ENCODE data around the gene DDAH1. TPM values are rescaled to one million over a fixed set of nuclear protein-coding genes. Genes with fewer than 3 reads are reported as not detected.
A peak's percentile ranks its signal among the peaks of the same experiment; 100 is the strongest.

Gene DDAH1
- total RNA-seq, 1 donor from 2014 or later: 5.4 TPM

DNA sequence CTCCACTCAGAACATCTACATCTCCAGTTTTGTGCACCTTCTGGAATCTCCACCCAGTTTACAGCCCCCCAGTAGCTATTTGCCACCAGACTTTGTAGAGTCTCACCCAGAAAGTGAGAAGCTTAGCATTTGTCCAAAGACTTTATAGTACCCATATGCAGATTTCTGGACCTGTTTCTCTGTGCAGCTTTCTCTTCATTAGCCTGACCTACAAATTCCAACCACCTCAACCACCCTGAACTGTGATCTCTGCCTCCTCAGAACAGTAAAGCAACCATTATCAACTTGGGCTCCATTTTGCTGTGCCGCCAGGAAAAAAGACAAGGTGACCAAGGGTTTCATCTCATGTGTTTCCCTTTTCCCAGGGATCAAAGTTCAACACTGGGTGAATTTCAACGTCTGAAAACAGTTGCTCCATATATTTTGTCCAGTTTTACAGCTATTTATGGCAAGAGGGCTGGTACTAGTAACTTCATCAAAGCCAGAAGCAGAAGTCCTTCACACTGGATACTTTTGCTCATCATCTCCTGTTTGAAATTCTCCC lies 36.5 kb upstream of the DDAH1 start:
- Mint-ChIP-seq H3K4me1 (ENCODE audit: low read depth, unreplicated experiment) (no peaks in the 10 kb centered on the region), H3K27ac (ENCODE audit: unreplicated experiment) (no peak overlapping the region)

GRCh38 chr1:85496941-85497582 lies 32.1 kb upstream of the DDAH1 start:
- Mint-ChIP-seq H3K27me3 (ENCODE audit: unreplicated experiment) (peaks cover 1% of the 10 kb centered on the region), H3K27ac (ENCODE audit: unreplicated experiment) (no peak overlapping the region), H3K4me3 (ENCODE audit: unreplicated experiment) (no peak overlapping the region), H3K4me1 (ENCODE audit: low read depth, unreplicated experiment) (peaks cover 19% of the 10 kb centered on the region), H3K36me3 (ENCODE audit: unreplicated experiment) (no peaks in the 10 kb centered on the region), H3K9me3 (ENCODE audit: unreplicated experiment) (peaks cover 5% of the 10 kb centered on the region)
- no peak for DNase-seq
- TF ChIP-seq CTCF (IDR thresholded peaks at IDR 0.05; ENCODE audit: partially characterized antibody, unreplicated experiment): no peak

More for the DNA sequence above, 36.5 kb upstream of the DDAH1 start:
- Mint-ChIP-seq H3K4me3 (ENCODE audit: unreplicated experiment) (no peak overlapping the region), H3K9me3 (ENCODE audit: unreplicated experiment) (no peaks in the 10 kb centered on the region), H3K27me3 (ENCODE audit: unreplicated experiment) (peaks cover 1% of the 10 kb centered on the region), H3K36me3 (ENCODE audit: unreplicated experiment) (no peaks in the 10 kb centered on the region)
- TF ChIP-seq CTCF (IDR thresholded peaks at IDR 0.05; ENCODE audit: partially characterized antibody, unreplicated experiment): no peak
- DNase-seq: no peak

DNA sequence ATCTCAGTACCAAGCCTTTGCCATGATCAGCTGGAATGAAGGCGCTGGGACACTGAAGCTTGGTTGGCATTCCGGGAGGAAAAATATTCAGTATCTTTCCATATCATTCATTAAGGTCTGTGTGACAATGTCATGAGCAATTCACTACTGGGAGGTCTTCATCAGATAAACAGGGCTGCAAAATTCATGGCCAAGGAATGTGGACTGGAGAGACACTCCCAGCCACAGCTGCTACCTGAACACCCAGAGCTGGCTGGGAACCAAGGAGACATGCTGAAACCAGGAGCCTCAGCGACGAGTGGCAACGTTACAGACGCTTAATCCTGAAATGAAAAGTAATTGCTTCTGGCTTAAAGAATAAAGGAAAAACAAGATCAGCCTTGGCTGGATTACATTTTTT lies 30.6 kb upstream of the DDAH1 start:
- no peaks in the 10 kb centered on the region for H3K36me3 Mint-ChIP-seq (ENCODE audit: unreplicated experiment)
- no peak overlapping the region for H3K27ac Mint-ChIP-seq (ENCODE audit: unreplicated experiment)
- H3K4me3 Mint-ChIP-seq (ENCODE audit: unreplicated experiment): no peak overlapping the region
- peaks cover 19% of the 10 kb centered on the region for H3K4me1 Mint-ChIP-seq (ENCODE audit: low read depth, unreplicated experiment)
- no peak for TF ChIP-seq CTCF (IDR thresholded peaks at IDR 0.05; ENCODE audit: partially characterized antibody, unreplicated experiment)
- no peak for DNase-seq
- peaks cover 5% of the 10 kb centered on the region for H3K9me3 Mint-ChIP-seq (ENCODE audit: unreplicated experiment)
- no peaks in the 10 kb centered on the region for H3K27me3 Mint-ChIP-seq (ENCODE audit: unreplicated experiment)

GRCh38 chr1:85494904-85495266 lies 29.9 kb upstream of the DDAH1 start:
- TF ChIP-seq CTCF (IDR thresholded peaks at IDR 0.05; ENCODE audit: partially characterized antibody, unreplicated experiment): no peak
- Mint-ChIP-seq H3K4me1 (ENCODE audit: low read depth, unreplicated experiment) (peaks cover 19% of the 10 kb centered on the region), H3K36me3 (ENCODE audit: unreplicated experiment) (no peaks in the 10 kb centered on the region), H3K27me3 (ENCODE audit: unreplicated experiment) (peaks cover under 1% of the 10 kb centered on the region), H3K9me3 (ENCODE audit: unreplicated experiment) (peaks cover 5% of the 10 kb centered on the region), H3K27ac (ENCODE audit: unreplicated experiment) (peak overlapping the region; percentile 84), H3K4me3 (ENCODE audit: unreplicated experiment) (peak overlapping the region; percentile 31)
- no peak for DNase-seq
